HepG2 (cell line): Measurements from ENCODE around the gene TREH. TPM values are rescaled to one million over a fixed set of nuclear protein-coding genes. Genes with fewer than 3 reads are reported as not detected.

Experiments
- ARHGAP35 ChIP-seq: sonication (generic); formaldehyde crosslinking; IDR thresholded peaks from 2 replicates; pipeline ENCODE4 v1.9.0; 2022; ENCODE audit warnings: mild to moderate bottlenecking, inconsistent platforms, moderate library complexity, missing genetic modification reagents, borderline replicate concordance
- EED ChIP-seq: sonication (generic); formaldehyde crosslinking; IDR thresholded peaks from 2 replicates; pipeline ENCODE4 v1.5.0; 2020; ENCODE audit warnings: mild to moderate bottlenecking, missing genetic modification reagents
- ETV6 ChIP-seq: sonication (generic); formaldehyde crosslinking; conservative IDR thresholded peaks from 2 replicates; pipeline ENCODE4 v1.4.0; 2020; ENCODE audit warnings: missing genetic modification reagents
- RNF2 ChIP-seq: fragments of 450-650 bp; conservative IDR thresholded peaks from 2 replicates; pipeline ENCODE4 v1.6.1; 2016; ENCODE audit warnings: low read depth
- SAFB2 ChIP-seq: sonication (generic); formaldehyde crosslinking; IDR thresholded peaks from 2 replicates; pipeline ENCODE4 v1.5.1; 2020; ENCODE audit warnings: missing genetic modification reagents, low read depth, mild to moderate bottlenecking, borderline replicate concordance
- SNRNP70 ChIP-seq: fragments of 200-400 bp; formaldehyde crosslinking; IDR thresholded peaks from 2 replicates; pipeline ENCODE4 v1.6.1; 2017; ENCODE audit warnings: mild to moderate bottlenecking, low read depth, low read length, moderate library complexity
- SP5 ChIP-seq: IDR thresholded peaks from 2 replicates; pipeline ENCODE4 v1.6.1; 2016; ENCODE audit warnings: low read depth, borderline replicate concordance
- SRF ChIP-seq: IDR thresholded peaks from 2 replicates; pipeline ENCODE4 v1.6.1; 2011; ENCODE audit warnings: mild to moderate bottlenecking, low read depth, low read length, moderate library complexity
- ZFP1 ChIP-seq: IDR thresholded peaks from 2 replicates; pipeline ENCODE4 v1.6.1; 2016
- ZKSCAN1 ChIP-seq: fragments of 150-350 bp; IDR thresholded peaks from 2 replicates; pipeline ENCODE4 v1.6.1; 2014; ENCODE audit warnings: low read length
- ZMYM4 ChIP-seq: sonication (generic); formaldehyde crosslinking; IDR thresholded peaks from 2 replicates; pipeline ENCODE4 v1.8.1; 2023; ENCODE audit warnings: mild to moderate bottlenecking, missing genetic modification reagents
- ZNF616 ChIP-seq: sonication (generic); formaldehyde crosslinking; IDR thresholded peaks from 2 replicates; pipeline ENCODE4 v1.5.0; 2020; ENCODE audit warnings: low read depth, mild to moderate bottlenecking, missing genetic modification reagents
- ZNF703 ChIP-seq: sonication (generic); formaldehyde crosslinking; IDR thresholded peaks from 2 replicates; pipeline ENCODE4 v1.5.1; 2020; ENCODE audit warnings: missing genetic modification reagents, mild to moderate bottlenecking, moderate library complexity, borderline replicate concordance
- ZNF724P ChIP-seq: sonication (generic); formaldehyde crosslinking; IDR thresholded peaks from 2 replicates; pipeline ENCODE4 v1.8.0; 2022; ENCODE audit warnings: missing genetic modification reagents, borderline replicate concordance
- polyA plus RNA-seq, 8 experiments: library from polyadenylated mRNA; depleted of rRNA in 3 of 8; stranded (reverse) in 7 of 8; unstranded in 1 of 8; fragments of >200 nt; fragmentation: Illumina TruSeq in 4 of 8; extraction: Trizol in 4 of 8; gene quantifications; 2 replicates each; pipeline versions ENCODE4 v1.2.1 to v1.2.3, GENCODE V29; 2011 to 2016; ENCODE audit warnings: low read depth in 4 of 8, missing spikeins in 1 of 8, mixed read lengths in 1 of 8; ENCODE audit not compliant: insufficient read depth in 1 of 8
- total RNA-seq, 5 experiments: library from RNA; depleted of rRNA; stranded (reverse); fragments of >200 nt; fragmentation: Illumina TruSeq; extraction: Trizol; gene quantifications; 2 replicates each; pipeline ENCODE4 v1.2.3, GENCODE V29; 2016; ENCODE audit warnings: low read depth in 1 of 5
- TF ChIP-seq, protein P1 (sequence below): sonication (generic); formaldehyde crosslinking; IDR thresholded peaks from 2 replicates; pipeline ENCODE4 v1.9.0; 2021; ENCODE audit warnings: mild to moderate bottlenecking, missing genetic modification reagents
- TF ChIP-seq, protein P2 (sequence below): sonication (generic); formaldehyde crosslinking; IDR thresholded peaks from 2 replicates; pipeline ENCODE4 v1.5.1; 2020; ENCODE audit warnings: mild to moderate bottlenecking, missing genetic modification reagents, borderline replicate concordance
- TF ChIP-seq, protein P3 (sequence below): IDR thresholded peaks from 2 replicates; pipeline ENCODE4 v1.6.1; 2016; ENCODE audit warnings: control low read depth
- TF ChIP-seq, protein P4 (sequence below): sonication (generic); formaldehyde crosslinking; IDR thresholded peaks from 2 replicates; pipeline ENCODE4 v1.8.1; 2023; ENCODE audit warnings: mild to moderate bottlenecking, missing genetic modification reagents
- TF ChIP-seq, protein P5 (sequence below): sonication (generic); formaldehyde crosslinking; IDR thresholded peaks from 2 replicates; pipeline ENCODE4 v1.4.0; 2020; ENCODE audit warnings: low read depth, mild to moderate bottlenecking, missing genetic modification reagents

Gene TREH
- total and polyA plus RNA-seq, 2 of the 13 experiments (the other 11 are each of a cell fraction or from before 2014, with no cell fraction given) = 0.53 to 0.86 TPM

DNA sequence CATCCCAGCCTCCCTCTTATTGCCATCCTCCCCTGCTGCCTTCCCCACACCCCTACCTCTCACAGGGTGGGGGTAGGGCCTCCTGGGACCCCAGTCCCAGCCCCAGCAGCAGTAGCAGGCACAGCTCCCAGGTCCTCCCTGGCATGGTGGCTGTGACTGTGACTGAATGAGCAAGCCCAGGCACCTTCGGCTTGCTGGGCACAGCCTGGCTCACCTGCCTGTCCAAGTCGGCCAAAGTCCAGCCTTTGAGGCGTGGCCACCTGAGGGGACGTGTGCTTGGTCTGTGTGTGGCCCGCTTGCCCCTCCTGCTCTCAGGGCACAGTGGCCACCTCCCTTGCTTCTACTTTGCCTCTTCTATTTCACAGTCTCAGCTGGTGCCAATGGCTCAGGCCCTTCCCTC lies at the start of gene TREH (continued):
- TF ChIP-seq, protein P1, sequence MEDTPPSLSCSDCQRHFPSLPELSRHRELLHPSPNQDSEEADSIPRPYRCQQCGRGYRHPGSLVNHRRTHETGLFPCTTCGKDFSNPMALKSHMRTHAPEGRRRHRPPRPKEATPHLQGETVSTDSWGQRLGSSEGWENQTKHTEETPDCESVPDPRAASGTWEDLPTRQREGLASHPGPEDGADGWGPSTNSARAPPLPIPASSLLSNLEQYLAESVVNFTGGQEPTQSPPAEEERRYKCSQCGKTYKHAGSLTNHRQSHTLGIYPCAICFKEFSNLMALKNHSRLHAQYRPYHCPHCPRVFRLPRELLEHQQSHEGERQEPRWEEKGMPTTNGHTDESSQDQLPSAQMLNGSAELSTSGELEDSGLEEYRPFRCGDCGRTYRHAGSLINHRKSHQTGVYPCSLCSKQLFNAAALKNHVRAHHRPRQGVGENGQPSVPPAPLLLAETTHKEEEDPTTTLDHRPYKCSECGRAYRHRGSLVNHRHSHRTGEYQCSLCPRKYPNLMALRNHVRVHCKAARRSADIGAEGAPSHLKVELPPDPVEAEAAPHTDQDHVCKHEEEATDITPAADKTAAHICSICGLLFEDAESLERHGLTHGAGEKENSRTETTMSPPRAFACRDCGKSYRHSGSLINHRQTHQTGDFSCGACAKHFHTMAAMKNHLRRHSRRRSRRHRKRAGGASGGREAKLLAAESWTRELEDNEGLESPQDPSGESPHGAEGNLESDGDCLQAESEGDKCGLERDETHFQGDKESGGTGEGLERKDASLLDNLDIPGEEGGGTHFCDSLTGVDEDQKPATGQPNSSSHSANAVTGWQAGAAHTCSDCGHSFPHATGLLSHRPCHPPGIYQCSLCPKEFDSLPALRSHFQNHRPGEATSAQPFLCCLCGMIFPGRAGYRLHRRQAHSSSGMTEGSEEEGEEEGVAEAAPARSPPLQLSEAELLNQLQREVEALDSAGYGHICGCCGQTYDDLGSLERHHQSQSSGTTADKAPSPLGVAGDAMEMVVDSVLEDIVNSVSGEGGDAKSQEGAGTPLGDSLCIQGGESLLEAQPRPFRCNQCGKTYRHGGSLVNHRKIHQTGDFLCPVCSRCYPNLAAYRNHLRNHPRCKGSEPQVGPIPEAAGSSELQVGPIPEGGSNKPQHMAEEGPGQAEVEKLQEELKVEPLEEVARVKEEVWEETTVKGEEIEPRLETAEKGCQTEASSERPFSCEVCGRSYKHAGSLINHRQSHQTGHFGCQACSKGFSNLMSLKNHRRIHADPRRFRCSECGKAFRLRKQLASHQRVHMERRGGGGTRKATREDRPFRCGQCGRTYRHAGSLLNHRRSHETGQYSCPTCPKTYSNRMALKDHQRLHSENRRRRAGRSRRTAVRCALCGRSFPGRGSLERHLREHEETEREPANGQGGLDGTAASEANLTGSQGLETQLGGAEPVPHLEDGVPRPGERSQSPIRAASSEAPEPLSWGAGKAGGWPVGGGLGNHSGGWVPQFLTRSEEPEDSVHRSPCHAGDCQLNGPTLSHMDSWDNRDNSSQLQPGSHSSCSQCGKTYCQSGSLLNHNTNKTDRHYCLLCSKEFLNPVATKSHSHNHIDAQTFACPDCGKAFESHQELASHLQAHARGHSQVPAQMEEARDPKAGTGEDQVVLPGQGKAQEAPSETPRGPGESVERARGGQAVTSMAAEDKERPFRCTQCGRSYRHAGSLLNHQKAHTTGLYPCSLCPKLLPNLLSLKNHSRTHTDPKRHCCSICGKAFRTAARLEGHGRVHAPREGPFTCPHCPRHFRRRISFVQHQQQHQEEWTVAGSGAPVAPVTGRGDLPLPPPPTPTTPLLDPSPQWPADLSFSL = no peak
- no peak for TF ChIP-seq ZNF724P
- TF ChIP-seq ETV6 (CRISPR knock-in tag) = no peak
- no peak for TF ChIP-seq ZNF703 (CRISPR knock-in tag)
- TF ChIP-seq, protein P2, sequence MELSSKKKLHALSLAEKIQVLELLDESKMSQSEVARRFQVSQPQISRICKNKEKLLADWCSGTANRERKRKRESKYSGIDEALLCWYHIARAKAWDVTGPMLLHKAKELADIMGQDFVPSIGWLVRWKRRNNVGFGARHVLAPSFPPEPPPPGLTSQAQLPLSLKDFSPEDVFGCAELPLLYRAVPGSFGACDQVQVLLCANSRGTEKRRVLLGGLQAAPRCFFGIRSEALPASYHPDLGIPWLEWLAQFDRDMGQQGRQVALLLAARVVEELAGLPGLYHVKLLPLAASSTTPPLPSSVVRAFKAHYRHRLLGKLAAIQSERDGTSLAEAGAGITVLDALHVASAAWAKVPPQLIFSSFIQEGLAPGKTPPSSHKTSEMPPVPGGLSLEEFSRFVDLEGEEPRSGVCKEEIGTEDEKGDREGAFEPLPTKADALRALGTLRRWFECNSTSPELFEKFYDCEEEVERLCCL (CRISPR knock-in tag) = no peak
- TF ChIP-seq RNF2 = no peak
- TF ChIP-seq SAFB2 = no peak
- TF ChIP-seq, protein P3, sequence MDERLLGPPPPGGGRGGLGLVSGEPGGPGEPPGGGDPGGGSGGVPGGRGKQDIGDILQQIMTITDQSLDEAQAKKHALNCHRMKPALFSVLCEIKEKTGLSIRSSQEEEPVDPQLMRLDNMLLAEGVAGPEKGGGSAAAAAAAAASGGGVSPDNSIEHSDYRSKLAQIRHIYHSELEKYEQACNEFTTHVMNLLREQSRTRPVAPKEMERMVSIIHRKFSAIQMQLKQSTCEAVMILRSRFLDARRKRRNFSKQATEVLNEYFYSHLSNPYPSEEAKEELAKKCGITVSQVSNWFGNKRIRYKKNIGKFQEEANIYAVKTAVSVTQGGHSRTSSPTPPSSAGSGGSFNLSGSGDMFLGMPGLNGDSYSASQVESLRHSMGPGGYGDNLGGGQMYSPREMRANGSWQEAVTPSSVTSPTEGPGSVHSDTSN (CRISPR knock-in tag) = no peak
- 0 out of 2 replicates have a peak, but pooled peaks have one; percentile 6 for TF ChIP-seq ZMYM4 (CRISPR knock-in tag)
- no peak for TF ChIP-seq ZNF616 (CRISPR knock-in tag)
- no peak for TF ChIP-seq ARHGAP35 (CRISPR knock-in tag)
- no peak for TF ChIP-seq SP5
- no peak for TF ChIP-seq ZFP1 (CRISPR knock-in tag)
- TF ChIP-seq SRF = no peak
- no peak for TF ChIP-seq ZKSCAN1
- no peak for TF ChIP-seq SNRNP70
- no peak for TF ChIP-seq EED
- TF ChIP-seq, protein P4, sequence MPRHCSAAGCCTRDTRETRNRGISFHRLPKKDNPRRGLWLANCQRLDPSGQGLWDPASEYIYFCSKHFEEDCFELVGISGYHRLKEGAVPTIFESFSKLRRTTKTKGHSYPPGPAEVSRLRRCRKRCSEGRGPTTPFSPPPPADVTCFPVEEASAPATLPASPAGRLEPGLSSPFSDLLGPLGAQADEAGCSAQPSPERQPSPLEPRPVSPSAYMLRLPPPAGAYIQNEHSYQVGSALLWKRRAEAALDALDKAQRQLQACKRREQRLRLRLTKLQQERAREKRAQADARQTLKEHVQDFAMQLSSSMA (CRISPR knock-in tag) = no peak
- TF ChIP-seq, protein P5, sequence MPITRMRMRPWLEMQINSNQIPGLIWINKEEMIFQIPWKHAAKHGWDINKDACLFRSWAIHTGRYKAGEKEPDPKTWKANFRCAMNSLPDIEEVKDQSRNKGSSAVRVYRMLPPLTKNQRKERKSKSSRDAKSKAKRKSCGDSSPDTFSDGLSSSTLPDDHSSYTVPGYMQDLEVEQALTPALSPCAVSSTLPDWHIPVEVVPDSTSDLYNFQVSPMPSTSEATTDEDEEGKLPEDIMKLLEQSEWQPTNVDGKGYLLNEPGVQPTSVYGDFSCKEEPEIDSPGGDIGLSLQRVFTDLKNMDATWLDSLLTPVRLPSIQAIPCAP = no peak
